ENCODE results near the gene SHISA2. TPM values are rescaled to one million over a fixed set of nuclear protein-coding genes. Genes with fewer than 3 reads are reported as not detected.

Gene SHISA2
- total RNA-seq, 1 donor from 2014 or later, result 0.53 TPM

GRCh38 chr13:26030331-26030730 is 21.5 kb downstream of the SHISA2 start:
- Histone ChIP-seq H3K36me3 (ENCODE audit: control insufficient read depth, insufficient read depth, low read length) (no peaks in the 10 kb centered on the region), H3K4me3 (ENCODE audit: low read depth, low read length) (no peak overlapping the region), H3K27me3 (ENCODE audit: control insufficient read depth, insufficient read depth, low read length) (no peaks in the 10 kb centered on the region)
- FAIRE-seq (no peak), DNase-seq (ENCODE audit: low read depth) (no peak)
- no peak for TF ChIP-seq CTCF (IDR thresholded peaks at IDR 0.05; ENCODE audit: insufficient read depth, low read length, severe bottlenecking)

GRCh38 chr13:26029581-26030136 is 22.2 kb downstream of the SHISA2 start:
- H3K27me3 ChIP-seq (ENCODE audit: control insufficient read depth, insufficient read depth, low read length), result no peaks in the 10 kb centered on the region
- no peak overlapping the region for H3K4me3 ChIP-seq (ENCODE audit: low read depth, low read length)
- H3K36me3 ChIP-seq (ENCODE audit: control insufficient read depth, insufficient read depth, low read length), result no peaks in the 10 kb centered on the region
- DNase-seq (ENCODE audit: low read depth), result no peak
- TF ChIP-seq CTCF (IDR thresholded peaks at IDR 0.05; ENCODE audit: insufficient read depth, low read length, severe bottlenecking), result no peak
- FAIRE-seq, result no peak

- DNase-seq (ENCODE audit: low read depth) (no peak), FAIRE-seq (no peak)
- no peak for TF ChIP-seq CTCF (IDR thresholded peaks at IDR 0.05; ENCODE audit: insufficient read depth, low read length, severe bottlenecking)
- no peaks in the 10 kb centered on the region for H3K27me3 ChIP-seq (ENCODE audit: control insufficient read depth, insufficient read depth, low read length)
- H3K36me3 ChIP-seq (ENCODE audit: control insufficient read depth, insufficient read depth, low read length), result no peaks in the 10 kb centered on the region
- no peak overlapping the region for H3K4me3 ChIP-seq (ENCODE audit: low read depth, low read length)
Observed at GRCh38 chr13:26026211-26026610, 25.6 kb downstream of the SHISA2 start.

- H3K27me3 ChIP-seq (ENCODE audit: control insufficient read depth, insufficient read depth, low read length), result no peaks in the 10 kb centered on the region
- no peak for FAIRE-seq
- no peak overlapping the region for H3K4me3 ChIP-seq (ENCODE audit: low read depth, low read length)
- no peak for TF ChIP-seq CTCF (IDR thresholded peaks at IDR 0.05; ENCODE audit: insufficient read depth, low read length, severe bottlenecking)
- DNase-seq (ENCODE audit: low read depth), result no peak
- H3K36me3 ChIP-seq (ENCODE audit: control insufficient read depth, insufficient read depth, low read length), result no peaks in the 10 kb centered on the region
Observed at GRCh38 chr13:26025771-26026170, 26.0 kb downstream of the SHISA2 start.

- no peaks in the 10 kb centered on the region for H3K27me3 ChIP-seq (ENCODE audit: control insufficient read depth, insufficient read depth, low read length)
- TF ChIP-seq CTCF (IDR thresholded peaks at IDR 0.05; ENCODE audit: insufficient read depth, low read length, severe bottlenecking), result no peak
- no peak for FAIRE-seq
Observed at GRCh38 chr13:26025196-26025595, 26.6 kb downstream of the SHISA2 start.

GRCh38 chr13:26024558-26024957 is 27.3 kb downstream of the SHISA2 start:
- Histone ChIP-seq H3K4me3 (ENCODE audit: low read depth, low read length) (no peak overlapping the region), H3K27me3 (ENCODE audit: control insufficient read depth, insufficient read depth, low read length) (no peaks in the 10 kb centered on the region), H3K36me3 (ENCODE audit: control insufficient read depth, insufficient read depth, low read length) (no peaks in the 10 kb centered on the region)
- FAIRE-seq (no peak), DNase-seq (ENCODE audit: low read depth) (no peak)
- TF ChIP-seq CTCF (IDR thresholded peaks at IDR 0.05; ENCODE audit: insufficient read depth, low read length, severe bottlenecking), result no peak

More at GRCh38 chr13:26025196-26025595, 26.6 kb downstream of the SHISA2 start:
- H3K4me3 ChIP-seq (ENCODE audit: low read depth, low read length), result no peak overlapping the region
- no peaks in the 10 kb centered on the region for H3K36me3 ChIP-seq (ENCODE audit: control insufficient read depth, insufficient read depth, low read length)
- DNase-seq (ENCODE audit: low read depth), result no peak
